Peyer's patch (tissue), 4 donors: ENCODE data around the gene OR13J1.

Experiments
- POLR2A ChIP-seq, 2 donors: fragments of 450-650 bp; IDR thresholded peaks; one replicate each; pipeline ENCODE4 v1.5.1; 2017; ENCODE audit warnings: antibody characterized with exemption in 2 of 2, mild to moderate bottlenecking in 2 of 2, moderate library complexity in 2 of 2
- TF ChIP-seq, protein P1 (sequence below), 6 experiments: fragments of 450-650 bp in 4 of 6; fragments of 200-600 bp in 2 of 6; sonication (generic) in 1 of 6; IDR thresholded peaks; one replicate each; pipeline ENCODE4 v1.5.1; 2017 to 2019; ENCODE audit warnings: antibody characterized with exemption in 6 of 6, mild to moderate bottlenecking in 3 of 6, moderate library complexity in 1 of 6

DNA sequence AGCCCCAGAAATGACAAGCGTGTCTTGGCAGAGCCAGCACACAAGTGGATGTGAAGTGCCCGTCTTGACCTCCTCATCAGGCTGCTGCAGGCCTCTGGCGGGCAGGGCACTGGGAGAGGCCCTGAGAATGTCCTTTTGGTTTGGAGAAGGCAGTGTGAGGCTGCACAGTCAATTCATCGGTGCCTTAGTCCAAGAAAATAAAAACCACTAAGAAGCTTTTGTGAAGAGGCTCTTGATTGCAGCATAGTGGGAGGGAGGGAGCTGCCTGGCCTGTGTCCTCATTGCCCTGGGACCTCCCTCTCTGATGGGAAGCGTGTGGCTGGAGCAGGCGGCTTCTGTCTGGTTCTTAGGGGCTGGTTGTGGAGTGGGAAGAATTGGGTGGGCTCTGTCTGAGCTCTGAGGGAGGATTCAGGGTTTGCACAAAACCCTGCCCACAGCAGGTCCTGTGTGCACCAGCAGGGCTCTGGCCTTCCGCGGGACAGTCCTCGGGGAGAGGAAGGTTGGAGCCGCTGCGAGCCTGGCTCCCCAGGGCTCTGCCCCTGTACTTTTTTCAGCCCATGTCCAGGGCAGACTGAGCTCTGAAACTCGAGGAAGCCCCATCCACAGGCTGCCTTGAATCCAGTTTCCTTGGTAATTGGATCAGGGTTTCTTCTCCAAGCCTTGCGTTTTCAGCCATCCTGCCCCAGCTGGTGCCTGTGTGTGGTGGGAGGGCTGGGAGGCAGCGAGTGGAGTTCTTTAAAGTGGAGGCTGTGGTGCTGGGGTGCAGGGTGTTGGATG lies 36.9 kb upstream of the OR13J1 start:
- TF ChIP-seq, protein P1, sequence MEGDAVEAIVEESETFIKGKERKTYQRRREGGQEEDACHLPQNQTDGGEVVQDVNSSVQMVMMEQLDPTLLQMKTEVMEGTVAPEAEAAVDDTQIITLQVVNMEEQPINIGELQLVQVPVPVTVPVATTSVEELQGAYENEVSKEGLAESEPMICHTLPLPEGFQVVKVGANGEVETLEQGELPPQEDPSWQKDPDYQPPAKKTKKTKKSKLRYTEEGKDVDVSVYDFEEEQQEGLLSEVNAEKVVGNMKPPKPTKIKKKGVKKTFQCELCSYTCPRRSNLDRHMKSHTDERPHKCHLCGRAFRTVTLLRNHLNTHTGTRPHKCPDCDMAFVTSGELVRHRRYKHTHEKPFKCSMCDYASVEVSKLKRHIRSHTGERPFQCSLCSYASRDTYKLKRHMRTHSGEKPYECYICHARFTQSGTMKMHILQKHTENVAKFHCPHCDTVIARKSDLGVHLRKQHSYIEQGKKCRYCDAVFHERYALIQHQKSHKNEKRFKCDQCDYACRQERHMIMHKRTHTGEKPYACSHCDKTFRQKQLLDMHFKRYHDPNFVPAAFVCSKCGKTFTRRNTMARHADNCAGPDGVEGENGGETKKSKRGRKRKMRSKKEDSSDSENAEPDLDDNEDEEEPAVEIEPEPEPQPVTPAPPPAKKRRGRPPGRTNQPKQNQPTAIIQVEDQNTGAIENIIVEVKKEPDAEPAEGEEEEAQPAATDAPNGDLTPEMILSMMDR (IDR thresholded peaks at IDR 0.05) = no peak
- TF ChIP-seq POLR2A (IDR thresholded peaks at IDR 0.05) = peak; percentile 30 to 54
